HG02610 (cell line): ENCODE measurements around the gene DDX24.

Experiments
- ATAC-seq: cut with Tn5 transposase; IDR thresholded peaks from one replicate; pipeline ENCODE4 v1.9.1; 2021; ENCODE audit warnings: mild to moderate bottlenecking, moderate library complexity; ENCODE audit not compliant: unreplicated experiment

DDX24 gene

GRCh38 chr14:94036313-94037167, 44.5 kb downstream of the DDX24 start:
- peak; percentile 84 for ATAC-seq

GRCh38 chr14:94034886-94035285, 46.1 kb downstream of the DDX24 start:
- no peak for ATAC-seq

GRCh38 chr14:94031883-94032279, 49.1 kb downstream of the DDX24 start:
- ATAC-seq = no peak

GRCh38 chr14:94031161-94031882, 49.7 kb downstream of the DDX24 start:
- ATAC-seq = no peak

- no peak for ATAC-seq
Observed at GRCh38 chr14:94030571-94030970, 50.4 kb downstream of the DDX24 start.

GRCh38 chr14:94029671-94030203, 51.3 kb downstream of the DDX24 start:
- no peak for ATAC-seq

- no peak for ATAC-seq
Observed at GRCh38 chr14:94029265-94029664, 51.7 kb downstream of the DDX24 start.

GRCh38 chr14:94028450-94028826, 52.6 kb downstream of the DDX24 start:
- ATAC-seq = no peak

GRCh38 chr14:94027566-94028449, 53.2 kb downstream of the DDX24 start:
- ATAC-seq = no peak

GRCh38 chr14:94026889-94027469, 54.0 kb downstream of the DDX24 start:
- ATAC-seq = no peak

GRCh38 chr14:94026173-94026888, 54.7 kb downstream of the DDX24 start, which contains the start of gene OTUB2:
Gene OTUB2, plus strand, starts transcription at chr14:94026340. Its CDS starts 198 bp downstream, at chr14:94026538.
- ATAC-seq = peak; percentile 100

GRCh38 chr14:94025720-94026119, 55.3 kb downstream of the DDX24 start:
- no peak for ATAC-seq

- ATAC-seq = no peak
Observed at GRCh38 chr14:94024549-94024948, 56.5 kb downstream of the DDX24 start.

GRCh38 chr14:94022532-94023411, 58.2 kb downstream of the DDX24 start:
- no peak for ATAC-seq

GRCh38 chr14:94021416-94022157, 59.4 kb downstream of the DDX24 start:
- no peak for ATAC-seq

GRCh38 chr14:94021001-94021400, 60.0 kb downstream of the DDX24 start:
- ATAC-seq = no peak

GRCh38 chr14:94020267-94020666, 60.7 kb downstream of the DDX24 start:
- no peak for ATAC-seq

GRCh38 chr14:94019329-94019728, 61.7 kb downstream of the DDX24 start:
- ATAC-seq = no peak
